HG03066 (cell line): ENCODE measurements around the gene F2RL3.
"Not testable (repeated sequence)": the region's sequence is repeated elsewhere in the genome, so short reads cannot be mapped to it uniquely, and the experiment has no call there.

Source experiments
- ATAC-seq: cut with Tn5 transposase; IDR thresholded peaks from one replicate; pipeline ENCODE4 v1.9.1; 2021; ENCODE audit warnings: low read depth; ENCODE audit not compliant: unreplicated experiment

The F2RL3 gene

GRCh38 chr19:16917401-16917800 is 28.6 kb downstream of the F2RL3 start:
- no peak for ATAC-seq

GRCh38 chr19:16919496-16919895 is 30.7 kb downstream of the F2RL3 start:
- ATAC-seq = no peak

GRCh38 chr19:16920816-16921529 is 32.2 kb downstream of the F2RL3 start:
- no peak for ATAC-seq

- no peak for ATAC-seq
Observed at GRCh38 chr19:16921766-16922591, 33.2 kb downstream of the F2RL3 start.

GRCh38 chr19:16922592-16922934 is 33.8 kb downstream of the F2RL3 start:
- no peak for ATAC-seq

GRCh38 chr19:16922949-16923348 is 34.1 kb downstream of the F2RL3 start:
- ATAC-seq = no peak

DNA sequence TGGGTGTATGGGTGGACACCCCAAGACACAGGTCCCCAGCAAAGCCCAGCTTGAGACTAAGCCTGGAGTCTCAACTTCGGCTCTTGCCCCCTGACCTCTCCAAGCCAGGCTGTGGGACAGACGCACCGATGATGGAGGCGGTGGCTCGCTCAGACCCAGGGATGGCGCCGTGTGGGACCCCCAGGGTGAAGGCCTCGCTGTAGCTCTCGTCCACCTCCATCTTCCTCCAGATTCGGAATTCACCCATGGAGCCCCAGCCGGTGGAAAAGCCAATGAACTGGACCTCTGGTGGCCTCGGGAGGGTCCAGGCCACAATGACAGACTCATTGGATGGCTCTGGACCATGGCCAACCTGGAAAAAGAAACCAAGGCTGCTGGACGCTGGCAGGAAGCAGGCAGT is 39.1 kb downstream of the F2RL3 start:
- no peak for ATAC-seq

GRCh38 chr19:16928351-16928750 is 39.6 kb downstream of the F2RL3 start:
- ATAC-seq = no peak

DNA sequence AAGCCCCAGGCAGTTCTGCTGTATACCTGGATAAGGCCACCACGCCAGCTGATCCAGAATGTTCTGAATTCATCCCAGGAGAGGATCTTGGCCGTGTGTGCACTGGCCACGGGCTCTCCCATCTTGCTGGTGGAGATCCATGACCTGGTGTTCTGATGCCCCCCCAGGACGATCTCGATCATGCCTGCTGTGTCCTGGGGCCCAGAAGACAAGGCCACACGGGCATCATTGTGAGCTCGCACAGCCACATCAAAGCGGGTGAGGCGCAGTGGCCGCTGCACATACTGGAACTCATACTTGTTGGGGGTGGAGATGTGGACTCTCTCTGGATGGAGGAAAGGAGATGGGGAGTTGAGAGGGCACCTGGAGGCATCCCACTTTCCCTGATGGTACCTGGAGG is 40.1 kb downstream of the F2RL3 start:
- no peak for ATAC-seq

- no peak for ATAC-seq
Observed at GRCh38 chr19:16930753-16931152, 42.0 kb downstream of the F2RL3 start.

- no peak for ATAC-seq
Observed at GRCh38 chr19:16931306-16931705, 42.5 kb downstream of the F2RL3 start.

DNA sequence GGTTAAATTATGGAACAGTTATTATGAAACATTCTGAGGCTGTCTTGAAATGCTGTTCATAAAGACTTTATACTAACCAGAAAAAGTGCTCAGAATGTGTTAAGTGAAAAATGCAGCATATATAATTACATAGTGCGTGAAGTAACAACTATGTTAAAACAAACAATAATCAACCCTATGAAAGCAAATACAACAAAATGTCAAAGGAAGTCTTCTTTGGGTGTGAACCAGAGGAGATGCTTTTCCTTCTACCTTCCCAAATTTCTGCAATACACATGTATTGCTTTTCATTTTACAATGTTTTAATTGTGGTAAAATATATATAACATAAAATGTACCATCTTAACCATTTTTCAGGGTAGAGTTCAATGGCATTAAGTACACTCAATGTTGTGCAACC is 45.7 kb downstream of the F2RL3 start:
- no peak for ATAC-seq

DNA sequence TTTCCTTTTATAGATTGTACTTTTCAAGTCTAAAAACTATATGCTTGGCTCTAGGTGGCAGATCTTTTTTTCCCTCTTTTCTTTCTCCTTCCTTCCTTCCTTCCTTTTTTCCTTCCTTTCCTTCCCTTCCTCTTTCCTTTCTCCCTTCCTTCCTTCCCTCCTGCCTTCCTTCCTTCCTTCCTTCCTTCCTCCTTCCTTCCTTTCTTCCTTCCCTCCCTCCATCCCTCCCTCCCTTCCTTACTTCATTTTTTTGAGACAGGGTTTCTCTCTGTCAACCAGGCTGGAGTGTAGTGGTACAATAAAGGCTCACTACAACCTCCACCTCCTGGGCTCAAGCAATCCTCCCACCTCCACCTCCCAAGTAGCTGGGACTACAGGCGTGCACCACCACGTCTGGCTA is 48.1 kb downstream of the F2RL3 start:
- ATAC-seq = no peak

DNA sequence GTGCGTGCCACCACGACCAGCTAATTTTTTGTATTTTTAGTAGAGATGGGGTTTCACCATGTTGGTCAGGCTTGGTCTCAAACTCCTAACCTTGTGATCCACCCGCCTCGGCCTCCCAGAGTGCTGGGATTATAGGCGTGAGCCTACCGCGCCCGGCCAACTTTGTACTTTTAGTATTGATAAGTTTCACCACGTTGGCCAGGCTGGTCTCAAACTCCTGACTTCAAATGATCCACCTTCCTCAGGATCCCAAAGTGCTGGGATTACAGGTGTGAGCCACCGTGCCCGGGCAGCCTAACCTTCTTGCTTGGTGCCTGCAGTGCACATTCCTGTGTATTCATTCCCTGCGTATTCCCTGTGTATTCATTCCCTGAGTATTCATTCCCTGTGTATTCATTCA is 49.0 kb downstream of the F2RL3 start:
- ATAC-seq = not testable (repeated sequence)

- ATAC-seq = no peak
Observed at GRCh38 chr19:16938211-16938610, 49.4 kb downstream of the F2RL3 start.

- not testable (repeated sequence) for ATAC-seq
Observed at GRCh38 chr19:16940063-16940462, 51.3 kb downstream of the F2RL3 start.

DNA sequence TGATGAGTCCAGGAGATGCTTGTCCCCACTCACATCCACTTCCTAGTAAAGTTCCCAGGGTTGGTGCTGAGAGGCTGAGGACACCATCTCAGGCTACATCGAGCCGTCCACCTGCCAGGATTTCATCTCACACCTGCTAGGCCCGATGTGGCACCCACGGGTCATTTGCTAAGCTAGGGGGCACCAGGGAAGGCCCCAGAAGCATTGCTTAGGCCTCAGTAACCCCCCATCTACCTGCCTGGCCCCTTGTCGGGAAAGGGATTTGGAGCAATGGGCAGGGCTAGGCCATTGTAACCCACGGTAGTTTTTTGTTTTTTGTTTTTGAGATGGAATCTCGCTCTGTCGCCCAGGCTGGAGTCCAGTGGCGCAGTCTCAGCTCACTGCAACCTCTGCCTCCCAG is 51.8 kb downstream of the F2RL3 start:
- ATAC-seq = no peak
